Effector memory CD8-positive, alpha-beta T cell (primary cell): Measurements from ENCODE around the gene NECAB2.

Experiments
- ATAC-seq: fragments of 150-1000 bp; cut with Tn5 transposase; replicated peaks from 2 replicates; pipeline ENCODE4 v1.10.0; 2021; ENCODE audit warnings: mild to moderate bottlenecking, moderate library complexity
- DNase-seq, 3 experiments: peaks; one replicate each; pipeline ENCODE4 v3.0.0; 2021
- H3K27ac Mint-ChIP-seq, 2 donors: one replicate each; pipeline ENCODE4 v1.8.0; 2022; ENCODE audit warnings: mild to moderate bottlenecking in 2 of 2, mixed read lengths in 2 of 2, moderate library complexity in 2 of 2
- H3K27me3 Mint-ChIP-seq, 2 donors: one replicate each; pipeline ENCODE4 v1.8.0; 2022; ENCODE audit warnings: mixed read lengths in 2 of 2
- H3K36me3 Mint-ChIP-seq: one replicate; pipeline ENCODE4 v1.8.0; 2022; ENCODE audit warnings: mild to moderate bottlenecking, moderate library complexity, mixed read lengths; ENCODE audit not compliant: insufficient read depth
- H3K4me1 Mint-ChIP-seq, 2 donors: one replicate each; pipeline ENCODE4 v1.8.0; 2022; ENCODE audit warnings: low read depth in 2 of 2, mixed read lengths in 2 of 2
- H3K4me3 Mint-ChIP-seq, 2 donors: one replicate each; pipeline ENCODE4 v1.8.0; 2022; ENCODE audit warnings: mild to moderate bottlenecking in 2 of 2, mixed read lengths in 2 of 2, moderate library complexity in 2 of 2
- H3K9me3 Mint-ChIP-seq, 2 donors: one replicate each; pipeline ENCODE4 v1.8.0; 2022; ENCODE audit warnings: mixed read lengths in 2 of 2

NECAB2 gene

GRCh38 chr16:84041881-84042280, 73.8 kb downstream of the NECAB2 start:
- peaks cover 13 to 47% of the 10 kb centered on the region in 2 donors for H3K27me3 Mint-ChIP-seq

DNA sequence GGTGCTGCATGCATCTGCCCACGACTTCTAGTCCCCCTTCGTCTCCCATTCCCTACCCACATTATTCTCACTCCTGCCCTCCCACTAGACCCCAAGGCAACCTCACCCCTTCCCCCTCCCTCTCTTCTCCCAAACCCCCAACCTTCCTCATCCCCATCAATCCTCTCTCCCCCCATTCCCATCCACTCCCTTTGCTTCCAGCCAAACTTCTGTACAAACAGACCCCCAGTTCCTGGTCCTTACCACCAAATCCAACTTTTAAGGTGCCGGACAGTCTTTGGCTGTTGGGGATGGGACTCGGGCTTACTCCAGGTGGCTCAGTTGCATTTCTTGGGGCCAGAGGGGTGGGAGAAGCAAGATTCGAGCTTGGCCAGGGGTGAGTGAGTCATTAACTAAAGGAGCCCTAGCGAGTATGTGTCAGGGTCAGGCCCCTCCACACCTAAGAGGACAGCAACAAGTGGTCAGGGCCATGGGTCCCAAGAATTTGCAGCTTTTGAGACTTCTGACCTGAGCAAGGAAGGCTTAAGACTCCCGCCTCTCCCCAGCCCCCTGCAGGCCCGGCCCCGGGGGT, 74.3 kb downstream of the NECAB2 start, which contains the start of gene SLC38A8:
Gene SLC38A8, minus strand, starts transcription at position 488 of the 571 bp plus-strand sequence. CDS start 638 bp downstream, outside the sequence.
- ATAC-seq: no peak
- Mint-ChIP-seq H3K4me1 (peaks cover 0 to 6% of the 10 kb centered on the region in 2 donors), H3K27me3 (peaks cover 13 to 47% of the 10 kb centered on the region in 2 donors), H3K9me3 (no peaks in the 10 kb centered on the region), H3K27ac (peak within 1 kb of the TSS in 1 of 2 donors; percentile 57), H3K4me3 (no peak within 1 kb of the TSS), H3K36me3 (no peaks in the 10 kb centered on the region)
- no peak for DNase-seq

More at GRCh38 chr16:84041881-84042280, 73.8 kb downstream of the NECAB2 start:
- DNase-seq (no peak), ATAC-seq (no peak)
- H3K27ac Mint-ChIP-seq: no peak overlapping the region
- no peaks in the 10 kb centered on the region for H3K9me3 Mint-ChIP-seq
- H3K36me3 Mint-ChIP-seq: no peaks in the 10 kb centered on the region
- no peak overlapping the region for H3K4me3 Mint-ChIP-seq
- H3K4me1 Mint-ChIP-seq: peaks cover 0 to 6% of the 10 kb centered on the region in 2 donors

- no peaks in the 10 kb centered on the region for H3K36me3 Mint-ChIP-seq
- H3K4me1 Mint-ChIP-seq: peaks cover 0 to 6% of the 10 kb centered on the region in 2 donors
- H3K27me3 Mint-ChIP-seq: peaks cover 13 to 47% of the 10 kb centered on the region in 2 donors
- H3K9me3 Mint-ChIP-seq: no peaks in the 10 kb centered on the region
- ATAC-seq (no peak), DNase-seq (no peak)
- H3K4me3 Mint-ChIP-seq: no peak overlapping the region
- H3K27ac Mint-ChIP-seq: no peak overlapping the region
Observed at GRCh38 chr16:84042879-84043485, 74.9 kb downstream of the NECAB2 start.

DNA sequence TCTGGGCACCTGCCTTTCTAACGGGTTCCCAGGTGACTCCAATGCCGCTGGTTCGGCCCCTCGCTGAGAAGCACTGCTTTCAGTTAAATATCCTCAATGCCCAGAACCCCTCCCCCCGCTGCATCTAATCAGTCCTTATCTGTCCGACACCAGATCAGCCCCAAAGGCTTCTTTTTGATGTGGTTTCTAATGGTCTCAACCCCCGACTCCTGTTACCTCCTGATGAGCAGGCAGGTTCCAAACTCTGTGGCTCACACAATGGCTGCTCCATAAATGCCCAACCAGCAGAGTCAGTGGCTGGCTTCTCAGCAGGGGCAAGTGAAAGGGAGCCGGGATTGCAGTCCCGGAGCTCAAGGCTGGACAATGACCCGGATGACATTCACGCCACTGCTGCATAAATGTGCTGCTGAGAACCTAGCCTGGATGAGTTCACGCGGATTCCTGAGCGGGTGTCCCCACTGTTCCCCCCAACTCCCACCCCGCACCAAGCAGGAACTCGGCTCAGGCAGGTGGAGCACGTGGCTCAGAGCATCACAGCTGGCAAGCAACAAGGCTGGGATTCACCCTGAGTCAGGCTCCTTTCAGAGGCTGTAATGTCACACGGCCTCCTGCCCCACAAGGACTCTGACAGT, 75.6 kb downstream of the NECAB2 start:
- Mint-ChIP-seq H3K36me3 (no peaks in the 10 kb centered on the region), H3K4me3 (no peak overlapping the region), H3K4me1 (peaks cover 0 to 6% of the 10 kb centered on the region in 2 donors), H3K27me3 (peaks cover 13 to 47% of the 10 kb centered on the region in 2 donors), H3K27ac (peak overlapping the region in 1 of 2 donors; percentile 57), H3K9me3 (no peaks in the 10 kb centered on the region)
- DNase-seq: no peak
- ATAC-seq: no peak

DNA sequence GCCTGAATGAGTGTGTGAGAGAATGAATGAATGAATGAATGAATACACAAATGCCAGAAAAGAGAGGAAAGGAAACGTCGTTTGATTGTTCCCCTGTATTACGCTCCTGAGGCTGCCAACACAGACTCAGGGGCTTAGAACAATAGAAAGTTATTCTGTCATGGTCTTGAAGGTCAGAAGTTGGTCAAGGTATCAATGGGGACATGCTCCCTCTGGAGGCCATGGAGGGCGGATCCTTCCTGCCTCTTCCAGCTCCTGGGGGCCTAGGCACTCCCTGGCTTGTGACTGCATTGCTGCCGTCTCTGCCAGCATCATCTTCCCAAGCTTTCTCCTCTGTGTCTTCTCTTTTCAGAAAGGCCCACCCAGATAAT, 76.1 kb downstream of the NECAB2 start:
- peaks cover 13 to 47% of the 10 kb centered on the region in 2 donors for H3K27me3 Mint-ChIP-seq
- ATAC-seq (no peak), DNase-seq (no peak)
- peaks cover 2 to 6% of the 10 kb centered on the region in 2 donors for H3K4me1 Mint-ChIP-seq
- peak overlapping the region in 1 of 2 donors; percentile 57 for H3K27ac Mint-ChIP-seq
- H3K4me3 Mint-ChIP-seq: no peak overlapping the region
- H3K36me3 Mint-ChIP-seq: peaks cover under 1% of the 10 kb centered on the region
- no peaks in the 10 kb centered on the region for H3K9me3 Mint-ChIP-seq

- Mint-ChIP-seq H3K27ac (no peak overlapping the region), H3K9me3 (no peaks in the 10 kb centered on the region), H3K36me3 (peaks cover 4% of the 10 kb centered on the region), H3K4me1 (peaks cover 5 to 6% of the 10 kb centered on the region in 2 donors), H3K4me3 (no peak overlapping the region), H3K27me3 (peaks cover 13 to 40% of the 10 kb centered on the region in 2 donors)
- ATAC-seq: no peak
- no peak for DNase-seq
Observed at GRCh38 chr16:84045001-84045817, 77.2 kb downstream of the NECAB2 start.

DNA sequence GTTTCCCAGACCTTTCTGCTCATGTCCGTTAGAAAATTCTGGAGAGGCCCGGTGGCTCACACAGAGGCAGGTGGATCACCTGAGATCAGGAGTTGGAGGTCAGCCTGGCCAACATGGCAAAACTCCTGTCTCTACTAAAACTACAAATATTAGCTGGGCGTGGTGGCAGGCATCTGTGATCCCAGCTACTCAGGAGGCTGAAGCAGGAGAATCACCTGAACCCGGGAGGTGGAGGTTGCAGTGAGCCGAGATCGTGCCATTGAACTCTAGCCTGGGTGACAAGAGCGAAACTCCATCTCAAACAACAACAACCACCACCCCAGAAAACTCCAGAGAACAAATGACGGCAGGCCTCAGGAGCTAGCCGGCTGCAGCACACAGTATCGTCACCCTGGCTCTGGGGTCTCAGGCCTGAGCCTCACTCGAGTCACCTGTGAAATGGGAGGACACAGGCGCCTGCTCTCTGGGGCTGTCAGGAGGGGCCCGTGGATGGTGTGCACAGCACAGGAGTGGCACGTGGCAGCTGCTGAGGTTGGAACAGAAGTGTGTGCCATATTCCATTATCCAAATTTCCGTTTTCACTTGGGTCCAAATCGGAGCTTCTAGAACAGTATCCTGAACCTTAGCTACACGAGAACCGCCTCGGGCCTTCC, 77.9 kb downstream of the NECAB2 start:
- Mint-ChIP-seq H3K4me3 (no peak overlapping the region), H3K4me1 (peaks cover 5 to 6% of the 10 kb centered on the region in 2 donors), H3K27me3 (peaks cover 13 to 33% of the 10 kb centered on the region in 2 donors), H3K36me3 (peaks cover 7% of the 10 kb centered on the region), H3K9me3 (no peaks in the 10 kb centered on the region), H3K27ac (no peak overlapping the region)
- DNase-seq: no peak
- ATAC-seq: no peak

GRCh38 chr16:84047206-84047605, 79.2 kb downstream of the NECAB2 start:
- Mint-ChIP-seq H3K36me3 (peaks cover 14% of the 10 kb centered on the region), H3K27me3 (peaks cover 13 to 27% of the 10 kb centered on the region in 2 donors), H3K4me1 (peaks cover 5 to 6% of the 10 kb centered on the region in 2 donors), H3K27ac (peak overlapping the region; percentile 19 to 64), H3K9me3 (no peaks in the 10 kb centered on the region), H3K4me3 (no peak overlapping the region)
- DNase-seq (no peak), ATAC-seq (no peak)

DNA sequence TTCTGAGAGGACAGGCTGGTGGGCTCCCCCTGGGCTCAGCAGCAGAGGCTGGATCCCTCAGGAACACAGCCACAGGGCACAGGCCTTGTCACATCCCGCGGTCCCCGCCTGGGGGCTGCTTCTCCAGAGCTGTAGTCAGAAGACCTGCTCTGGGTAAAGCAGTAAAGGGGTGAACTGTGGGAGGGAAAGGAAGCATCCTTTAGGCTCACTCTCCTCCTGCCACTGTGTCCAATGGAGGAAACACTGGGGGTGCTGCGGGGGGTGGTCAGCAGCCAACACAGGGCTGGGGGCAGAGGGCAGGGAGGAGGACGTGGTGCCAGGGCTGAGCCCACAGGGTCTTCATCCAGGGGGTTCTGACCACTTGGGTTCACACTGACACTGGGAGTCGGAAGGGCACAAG, 79.6 kb downstream of the NECAB2 start:
- H3K4me3 Mint-ChIP-seq: no peak overlapping the region
- H3K27ac Mint-ChIP-seq: peak overlapping the region in 1 of 2 donors; percentile 19
- no peak for ATAC-seq
- H3K36me3 Mint-ChIP-seq: peaks cover 18% of the 10 kb centered on the region
- H3K27me3 Mint-ChIP-seq: peaks cover 13 to 23% of the 10 kb centered on the region in 2 donors
- DNase-seq: no peak
- no peaks in the 10 kb centered on the region for H3K9me3 Mint-ChIP-seq
- H3K4me1 Mint-ChIP-seq: peaks cover 5 to 6% of the 10 kb centered on the region in 2 donors

GRCh38 chr16:84048270-84048669, 80.2 kb downstream of the NECAB2 start:
- no peak overlapping the region for H3K4me3 Mint-ChIP-seq

GRCh38 chr16:84048871-84049270, 80.8 kb downstream of the NECAB2 start:
- H3K27ac Mint-ChIP-seq: no peak overlapping the region
- H3K9me3 Mint-ChIP-seq: no peaks in the 10 kb centered on the region
- H3K4me3 Mint-ChIP-seq: no peak overlapping the region
- H3K27me3 Mint-ChIP-seq: peaks cover 6 to 10% of the 10 kb centered on the region in 2 donors
- DNase-seq: no peak
- ATAC-seq: no peak
- peaks cover 1 to 5% of the 10 kb centered on the region in 2 donors for H3K4me1 Mint-ChIP-seq
- peaks cover 31% of the 10 kb centered on the region for H3K36me3 Mint-ChIP-seq

More at GRCh38 chr16:84048270-84048669, 80.2 kb downstream of the NECAB2 start:
- DNase-seq (no peak), ATAC-seq (no peak)
- Mint-ChIP-seq H3K27ac (no peak overlapping the region), H3K4me1 (peaks cover 5 to 6% of the 10 kb centered on the region in 2 donors), H3K36me3 (peaks cover 25% of the 10 kb centered on the region), H3K27me3 (peaks cover 12 to 16% of the 10 kb centered on the region in 2 donors), H3K9me3 (no peaks in the 10 kb centered on the region)

DNA sequence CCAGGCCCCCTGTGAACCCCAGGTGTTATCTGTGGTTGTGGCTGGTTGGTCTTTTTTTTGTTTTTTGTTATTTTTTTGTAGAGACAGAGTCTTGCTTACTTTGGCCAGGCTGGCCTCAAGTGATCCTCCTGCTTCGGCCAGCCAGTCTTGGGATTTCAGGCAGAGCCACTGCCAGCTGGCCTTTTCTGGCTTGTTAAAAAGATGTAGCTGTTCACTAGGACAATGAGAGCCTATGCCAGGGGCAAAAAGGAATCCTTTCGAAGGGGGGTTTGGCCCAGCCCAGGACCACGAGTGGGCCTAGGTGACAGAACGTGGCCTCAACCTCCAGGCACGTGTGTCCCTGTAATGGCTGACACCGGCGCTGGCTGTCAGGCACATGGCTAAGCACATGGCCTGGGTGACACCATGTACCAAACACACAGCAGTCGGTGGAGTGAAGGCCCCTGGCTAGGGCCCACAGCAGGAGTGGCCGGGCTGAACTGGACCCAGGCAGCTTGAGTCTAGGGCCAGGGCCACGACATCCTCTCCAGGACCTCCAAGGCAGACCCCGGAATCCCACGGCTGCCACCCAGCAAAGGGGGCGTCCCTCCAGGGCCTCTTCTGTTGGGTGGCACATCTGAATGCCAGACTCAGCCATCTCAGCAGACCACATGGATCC, 81.5 kb downstream of the NECAB2 start:
- no peak for DNase-seq
- H3K27ac Mint-ChIP-seq: peak overlapping the region in 1 of 2 donors; percentile 32

More for the DNA sequence above, 81.5 kb downstream of the NECAB2 start:
- no peak for ATAC-seq
- Mint-ChIP-seq H3K36me3 (peaks cover 34% of the 10 kb centered on the region), H3K27me3 (peaks cover 2 to 4% of the 10 kb centered on the region in 2 donors), H3K4me3 (no peak overlapping the region), H3K4me1 (peaks cover 0 to 5% of the 10 kb centered on the region in 2 donors), H3K9me3 (no peaks in the 10 kb centered on the region)
